Stimulated activated CD8-positive, alpha-beta memory T cell treated with anti-CD3 and anti-CD28 coated beads, Interleukin-2, amount 100 ng/mL, for 1 hour (primary cell): ENCODE results near the gene ZNF37A.
"Not testable (repeated sequence)": the region's sequence is repeated elsewhere in the genome, so short reads cannot be mapped to it uniquely, and the experiment has no call there.

Experiments used
- DNase-seq, 2 donors: peaks; one replicate each; pipeline ENCODE4 v3.0.0-alpha.2; 2020; ENCODE audit warnings: low read depth in 2 of 2

ZNF37A gene

GRCh38 chr10:38094158-38094926, at the start of gene ZNF37A:
ZNF37A (plus strand) TSS chr10:38094337; CDS start chr10:38096618, 2,281 bp downstream.
- peak; percentile 75 to 81 for DNase-seq

GRCh38 chr10:38045129-38045528, 49.0 kb upstream of the ZNF37A start:
- DNase-seq = no peak

- no peak for DNase-seq
Observed at GRCh38 chr10:38047666-38048065, 46.5 kb upstream of the ZNF37A start.

- no peak for DNase-seq
Observed at GRCh38 chr10:38050212-38050611, 43.9 kb upstream of the ZNF37A start.

- no peak for DNase-seq
Observed at GRCh38 chr10:38054361-38054797, 39.8 kb upstream of the ZNF37A start.

GRCh38 chr10:38055274-38055894, 38.8 kb upstream of the ZNF37A start:
- not testable (repeated sequence) for DNase-seq

- not testable (repeated sequence) for DNase-seq
Observed at GRCh38 chr10:38069663-38070062, 24.5 kb upstream of the ZNF37A start.

GRCh38 chr10:38070501-38070900, 23.6 kb upstream of the ZNF37A start:
- no peak for DNase-seq

- DNase-seq = no peak
Observed at GRCh38 chr10:38072552-38072951, 21.6 kb upstream of the ZNF37A start.

GRCh38 chr10:38076687-38077086, 17.4 kb upstream of the ZNF37A start:
- DNase-seq = no peak

- DNase-seq = not testable (repeated sequence)
Observed at GRCh38 chr10:38093318-38093717, 819 bp upstream of the ZNF37A start.

- no peak for DNase-seq
Observed at GRCh38 chr10:38093816-38094157, 350 bp upstream of the ZNF37A start.

- no peak for DNase-seq
Observed at GRCh38 chr10:38094927-38095574, 914 bp downstream of the ZNF37A start.

- no peak for DNase-seq
Observed at GRCh38 chr10:38102880-38103279, 8.7 kb downstream of the ZNF37A start.

GRCh38 chr10:38103756-38104155, 9.6 kb downstream of the ZNF37A start:
- no peak for DNase-seq

- DNase-seq = no peak
Observed at GRCh38 chr10:38112159-38112558, 18.0 kb downstream of the ZNF37A start.

- DNase-seq = no peak
Observed at GRCh38 chr10:38118072-38118807, 24.1 kb downstream of the ZNF37A start.

GRCh38 chr10:38119038-38119437, 24.9 kb downstream of the ZNF37A start:
- no peak for DNase-seq

- no peak for DNase-seq
Observed at GRCh38 chr10:38127812-38128211, 33.7 kb downstream of the ZNF37A start.

- DNase-seq = no peak
Observed at GRCh38 chr10:38143587-38143986, 49.5 kb downstream of the ZNF37A start.

GRCh38 chr10:38146579-38147333, 52.6 kb downstream of the ZNF37A start:
- no peak for DNase-seq
